Mononuclear cell (primary cell): ENCODE measurements around the gene PGM2. TPM values are rescaled to one million over a fixed set of nuclear protein-coding genes. Genes with fewer than 3 reads are reported as not detected.

Experiments used
- H3K27me3 ChIP-seq: 2 replicates; pipeline ENCODE4 v1.6.0; 2011; ENCODE audit warnings: low read length, control low read depth; ENCODE audit not compliant: insufficient read depth
- H3K4me1 ChIP-seq: 2 replicates; pipeline ENCODE4 v1.5.1; 2011; ENCODE audit warnings: mild to moderate bottlenecking, low read length, control low read depth; ENCODE audit not compliant: insufficient read depth
- H3K4me3 ChIP-seq: 2 replicates; pipeline ENCODE4 v1.5.1; 2011; ENCODE audit warnings: mild to moderate bottlenecking, low read length, moderate library complexity
- H3K9me3 ChIP-seq: 2 replicates; pipeline ENCODE4 v1.5.1; 2011; ENCODE audit warnings: low read depth, mild to moderate bottlenecking, control low read depth, low read length
- total RNA-seq: library from RNA; depleted of rRNA; stranded (reverse); fragments of >200 nt; gene quantifications from one replicate; pipeline ENCODE4 v1.2.3, GENCODE V29; 2012

The PGM2 gene
- total RNA-seq, 1 donor, result 18.6 TPM

DNA sequence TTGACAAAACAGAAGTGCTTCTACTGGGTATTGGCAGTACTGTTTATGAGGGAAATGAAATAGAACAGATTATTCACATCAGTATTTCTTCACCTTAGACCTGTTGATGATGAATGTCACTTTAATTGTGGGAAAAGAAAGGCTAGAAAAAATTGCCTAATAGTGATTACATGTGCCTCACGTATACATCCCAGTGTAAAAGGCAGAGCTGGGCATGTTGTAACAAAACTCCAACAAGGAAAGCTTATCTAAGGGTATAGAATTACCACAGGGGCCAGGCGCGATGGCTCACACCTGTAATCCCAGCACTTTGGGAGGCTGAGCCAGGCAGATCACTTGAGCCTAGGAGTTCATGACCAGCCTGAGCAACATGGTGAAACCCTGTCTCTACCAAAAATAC lies 4.2 kb downstream of the PGM2 start:
- Histone ChIP-seq H3K9me3 (no peaks in the 10 kb centered on the region), H3K4me1 (peaks cover 22% of the 10 kb centered on the region), H3K27me3 (no peaks in the 10 kb centered on the region), H3K4me3 (no peak overlapping the region)

DNA sequence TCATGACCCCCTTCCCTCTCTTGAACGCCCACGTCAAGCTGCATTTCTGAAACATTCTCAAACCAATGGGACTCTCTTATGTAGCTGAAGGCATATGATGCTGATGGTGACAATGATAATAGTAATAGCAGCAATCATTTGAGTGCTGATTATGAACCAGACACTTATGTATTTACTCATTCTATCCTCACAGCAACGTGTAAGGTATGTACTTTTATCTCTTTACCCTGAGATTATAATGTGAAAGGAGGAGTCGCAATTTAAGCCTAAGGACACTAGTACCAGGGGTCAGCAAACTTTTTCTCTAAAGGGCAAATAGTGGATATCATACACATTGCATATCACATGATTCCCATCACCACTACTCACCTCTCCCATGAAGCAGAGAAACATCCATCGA lies 8.5 kb downstream of the PGM2 start:
- no peaks in the 10 kb centered on the region for H3K27me3 ChIP-seq
- no peak overlapping the region for H3K4me3 ChIP-seq
- H3K4me1 ChIP-seq, result peaks cover 13% of the 10 kb centered on the region
- no peaks in the 10 kb centered on the region for H3K9me3 ChIP-seq

DNA sequence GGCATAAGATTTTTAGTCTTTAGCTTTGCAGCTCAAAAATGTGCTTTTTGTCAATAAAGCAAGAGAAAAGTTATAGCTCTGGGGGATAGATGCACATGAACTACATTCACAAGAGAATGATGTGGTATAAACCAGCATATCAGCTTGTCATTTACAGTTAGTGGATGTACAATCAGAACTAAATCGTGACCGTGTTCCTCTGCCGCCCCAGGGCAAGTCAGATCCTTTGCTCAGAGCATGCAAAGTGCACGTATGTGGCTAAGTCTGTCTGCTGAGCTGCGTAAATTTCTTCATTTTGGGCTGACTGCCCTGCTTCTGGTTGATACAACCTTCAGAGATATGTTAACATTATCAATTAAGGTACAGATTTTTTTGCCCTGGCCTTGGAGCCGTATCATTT lies 9.3 kb downstream of the PGM2 start:
- Histone ChIP-seq H3K9me3 (no peaks in the 10 kb centered on the region), H3K4me1 (peaks cover 13% of the 10 kb centered on the region), H3K4me3 (no peak overlapping the region), H3K27me3 (no peaks in the 10 kb centered on the region)

DNA sequence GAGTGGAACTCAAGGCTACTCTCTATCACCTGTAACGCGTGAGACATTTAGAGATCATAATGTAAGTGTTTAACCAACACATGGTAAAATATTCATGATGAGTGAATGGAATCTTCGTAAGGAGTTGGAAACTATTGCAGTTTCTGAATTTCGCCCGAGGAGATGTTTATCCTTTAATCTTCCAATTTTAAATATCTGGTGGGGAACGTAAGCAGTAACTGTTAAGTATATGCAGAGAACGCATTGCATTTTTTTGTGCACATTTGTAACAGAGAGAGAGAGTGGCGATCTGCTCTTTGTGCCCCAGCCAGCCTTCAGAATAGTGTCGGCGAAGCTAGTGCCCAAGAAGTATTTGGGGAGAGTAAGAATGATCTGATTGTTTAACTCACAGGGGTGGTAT lies 9.8 kb downstream of the PGM2 start:
- H3K27me3 ChIP-seq, result no peaks in the 10 kb centered on the region
- H3K4me1 ChIP-seq, result peaks cover 13% of the 10 kb centered on the region
- H3K4me3 ChIP-seq, result no peak overlapping the region
- no peaks in the 10 kb centered on the region for H3K9me3 ChIP-seq

DNA sequence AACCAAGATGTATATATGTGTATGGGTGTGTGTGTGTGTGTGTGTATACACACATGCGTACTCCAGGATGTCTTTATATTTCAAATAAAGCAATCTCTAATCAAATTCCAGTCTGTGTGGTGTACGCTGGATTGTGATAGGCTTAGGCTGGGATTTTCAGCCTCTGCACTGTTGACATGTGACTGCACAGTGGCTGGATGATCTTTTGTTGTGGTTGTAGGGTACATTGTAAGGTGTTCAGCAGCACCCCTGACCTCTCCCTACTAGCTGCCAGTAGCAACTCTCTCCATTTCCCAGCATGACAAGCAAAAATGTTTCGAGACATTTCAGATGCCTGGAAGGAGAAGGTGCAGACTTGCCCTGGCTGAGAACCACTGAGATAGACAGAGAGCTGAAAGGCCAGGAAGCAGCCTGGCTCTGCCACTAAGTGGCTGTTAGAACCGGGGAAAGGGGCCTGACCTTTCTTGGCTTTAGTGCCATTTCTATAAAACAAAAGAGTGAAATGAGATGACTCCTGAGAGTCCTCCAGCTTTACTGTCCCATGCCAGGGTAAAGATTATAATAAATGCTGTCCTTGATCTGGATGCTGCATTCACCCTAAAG lies 10.5 kb downstream of the PGM2 start:
- H3K4me1 ChIP-seq, result peaks cover 13% of the 10 kb centered on the region
- no peak overlapping the region for H3K4me3 ChIP-seq
- no peaks in the 10 kb centered on the region for H3K27me3 ChIP-seq
- no peaks in the 10 kb centered on the region for H3K9me3 ChIP-seq

DNA sequence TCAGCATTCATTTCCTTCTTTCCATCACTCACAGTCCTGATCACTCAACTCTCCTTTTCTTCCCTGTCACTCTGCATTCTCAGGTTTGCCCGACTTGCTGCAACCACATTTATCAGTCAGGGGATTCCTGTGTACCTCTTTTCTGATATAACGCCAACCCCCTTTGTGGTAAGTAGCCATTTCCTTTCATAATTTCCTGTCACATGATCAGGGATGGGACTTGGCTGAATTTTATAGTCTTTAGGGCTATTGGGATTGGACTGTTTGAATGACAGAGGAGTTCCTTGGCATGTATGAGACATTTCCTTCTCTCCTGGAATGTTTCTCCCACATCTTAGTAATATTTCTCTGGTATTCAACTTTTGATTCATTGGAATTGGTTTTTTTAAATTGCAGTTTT lies 11.0 kb downstream of the PGM2 start:
- H3K4me3 ChIP-seq, result no peak overlapping the region
- no peaks in the 10 kb centered on the region for H3K9me3 ChIP-seq
- peaks cover 13% of the 10 kb centered on the region for H3K4me1 ChIP-seq
- H3K27me3 ChIP-seq, result no peaks in the 10 kb centered on the region

DNA sequence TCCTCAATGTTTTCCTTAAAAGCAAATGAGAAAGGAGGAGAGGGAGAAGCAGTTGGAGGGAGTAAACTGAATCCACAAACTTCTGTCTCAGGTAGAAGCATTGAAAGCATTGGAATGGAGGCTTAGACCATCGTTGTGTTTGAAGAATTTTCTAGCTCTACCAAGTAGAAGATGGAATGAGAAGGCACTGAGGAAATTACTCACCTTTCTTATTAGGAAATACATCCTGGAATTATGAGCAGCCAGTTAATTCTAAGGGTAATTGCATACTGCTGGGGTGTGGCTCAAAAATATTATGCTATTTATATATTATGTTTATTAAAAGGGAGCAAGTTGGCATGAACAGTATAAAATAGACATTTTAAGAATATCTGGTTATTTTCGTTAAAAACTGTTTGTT lies 12.9 kb downstream of the PGM2 start:
- Histone ChIP-seq H3K4me3 (no peak overlapping the region), H3K4me1 (peaks cover 13% of the 10 kb centered on the region), H3K27me3 (no peaks in the 10 kb centered on the region), H3K9me3 (no peaks in the 10 kb centered on the region)

DNA sequence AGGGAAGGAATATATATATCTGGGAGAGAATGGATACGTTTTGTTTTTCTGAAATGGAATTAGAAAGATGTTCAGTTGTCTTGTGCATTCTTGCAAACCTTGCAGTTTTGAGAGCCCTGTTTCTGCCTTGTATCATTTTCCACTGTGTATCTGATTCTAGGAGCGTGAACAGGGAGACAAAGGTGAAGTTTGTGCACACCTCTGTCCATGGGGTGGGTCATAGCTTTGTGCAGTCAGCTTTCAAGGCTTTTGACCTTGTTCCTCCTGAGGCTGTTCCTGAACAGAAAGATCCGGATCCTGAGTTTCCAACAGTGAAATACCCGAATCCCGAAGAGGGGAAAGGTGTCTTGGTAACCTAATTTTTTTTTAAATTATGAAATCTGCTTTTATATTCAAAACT lies 17.7 kb downstream of the PGM2 start:
- H3K4me1 ChIP-seq, result no peaks in the 10 kb centered on the region
- no peaks in the 10 kb centered on the region for H3K27me3 ChIP-seq
- H3K9me3 ChIP-seq, result no peaks in the 10 kb centered on the region
- no peak overlapping the region for H3K4me3 ChIP-seq

DNA sequence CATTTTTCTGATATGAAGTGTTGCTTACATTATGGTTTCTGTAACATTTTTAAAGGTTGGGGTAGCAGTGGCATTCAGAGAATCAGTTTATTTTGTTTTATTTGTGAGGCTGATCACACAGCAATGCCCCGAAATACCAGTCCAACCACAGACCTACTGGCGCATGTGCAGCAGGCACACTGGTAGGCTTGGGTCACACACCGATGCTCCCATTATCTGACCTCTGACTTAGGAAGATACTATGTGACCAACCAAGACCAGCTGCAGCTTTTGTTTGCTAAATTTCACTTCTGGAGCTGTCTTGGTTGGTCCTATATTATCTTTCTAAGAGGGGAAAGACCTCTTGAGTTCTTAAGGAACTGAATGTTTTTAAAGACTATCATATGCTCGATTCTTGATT lies 18.7 kb downstream of the PGM2 start:
- no peaks in the 10 kb centered on the region for H3K27me3 ChIP-seq
- H3K9me3 ChIP-seq, result no peaks in the 10 kb centered on the region
- H3K4me1 ChIP-seq, result no peaks in the 10 kb centered on the region
- no peak overlapping the region for H3K4me3 ChIP-seq

DNA sequence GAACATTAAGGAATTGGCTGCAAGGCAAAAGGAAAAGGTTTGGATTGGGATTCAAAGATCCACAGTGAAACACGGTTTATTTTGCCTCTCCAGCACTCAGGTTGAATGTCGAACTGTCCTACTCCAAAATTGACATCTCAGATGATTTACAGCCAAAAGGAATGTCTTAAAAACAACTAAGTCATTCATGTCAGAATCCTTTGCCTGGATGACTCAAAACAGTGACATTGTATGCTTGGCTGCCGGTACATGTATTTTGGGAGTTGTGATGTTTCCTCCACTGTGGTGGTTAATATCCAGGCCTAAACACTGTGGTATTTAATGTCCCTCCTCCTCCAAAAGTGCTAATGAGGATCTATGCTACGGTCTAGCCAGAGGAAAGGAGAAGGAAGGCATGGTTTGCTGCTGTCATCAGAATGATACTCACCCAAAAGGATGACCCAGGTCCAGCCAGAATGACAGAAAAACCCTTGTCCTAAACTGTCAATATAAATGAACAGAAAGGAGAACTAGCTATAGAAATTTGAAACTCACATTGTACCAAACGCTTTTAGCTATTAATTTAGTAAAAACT lies 20.9 kb downstream of the PGM2 start:
- H3K27me3 ChIP-seq, result no peaks in the 10 kb centered on the region

DNA sequence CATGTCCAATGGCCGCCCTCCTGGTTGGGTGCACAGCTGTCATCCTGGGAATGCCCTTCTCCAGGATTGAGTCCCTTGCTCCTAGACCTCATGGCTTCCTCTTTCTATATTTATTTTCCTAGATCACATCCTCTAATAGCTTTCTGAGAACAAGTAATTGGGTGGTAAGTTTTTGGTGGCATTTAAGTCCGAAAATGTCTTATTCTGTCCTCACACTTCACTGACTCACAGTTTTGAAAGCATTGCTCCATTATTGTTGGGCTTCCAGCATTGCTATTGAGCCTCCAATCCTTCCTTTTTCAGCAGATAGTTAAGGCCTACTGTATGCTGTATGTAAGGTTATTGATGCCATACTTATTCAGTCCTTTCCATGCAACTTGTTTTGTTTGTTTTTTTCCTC lies 25.9 kb downstream of the PGM2 start:
- H3K27me3 ChIP-seq, result no peaks in the 10 kb centered on the region
- H3K4me3 ChIP-seq, result no peak overlapping the region
- H3K9me3 ChIP-seq, result no peaks in the 10 kb centered on the region
- H3K4me1 ChIP-seq, result peaks cover 30% of the 10 kb centered on the region

More for the DNA sequence above, 20.9 kb downstream of the PGM2 start:
- Histone ChIP-seq H3K4me3 (no peak overlapping the region), H3K9me3 (no peaks in the 10 kb centered on the region), H3K4me1 (peaks cover 14% of the 10 kb centered on the region)

DNA sequence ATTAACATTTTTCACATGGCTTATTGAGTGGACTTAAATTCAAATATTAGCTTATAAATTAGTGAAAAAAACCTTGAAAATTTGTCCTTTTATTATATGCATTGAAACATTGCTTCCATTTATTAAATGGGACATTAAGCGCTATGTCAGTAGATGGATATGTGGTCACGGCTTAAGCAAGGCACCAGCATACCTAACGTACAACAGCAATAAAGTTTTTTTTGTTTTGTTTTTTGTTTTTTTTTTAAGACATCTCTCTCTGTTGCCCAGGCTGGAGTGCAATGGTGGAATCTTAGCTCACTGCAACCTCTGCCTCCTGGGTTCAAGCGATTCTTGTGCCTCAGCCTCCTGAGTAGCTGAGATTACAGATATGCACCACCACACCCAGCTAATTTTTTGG lies 31.6 kb downstream of the PGM2 start:
- H3K9me3 ChIP-seq, result no peaks in the 10 kb centered on the region
- peaks cover 15% of the 10 kb centered on the region for H3K4me1 ChIP-seq
- no peaks in the 10 kb centered on the region for H3K27me3 ChIP-seq
- H3K4me3 ChIP-seq, result no peak overlapping the region

DNA sequence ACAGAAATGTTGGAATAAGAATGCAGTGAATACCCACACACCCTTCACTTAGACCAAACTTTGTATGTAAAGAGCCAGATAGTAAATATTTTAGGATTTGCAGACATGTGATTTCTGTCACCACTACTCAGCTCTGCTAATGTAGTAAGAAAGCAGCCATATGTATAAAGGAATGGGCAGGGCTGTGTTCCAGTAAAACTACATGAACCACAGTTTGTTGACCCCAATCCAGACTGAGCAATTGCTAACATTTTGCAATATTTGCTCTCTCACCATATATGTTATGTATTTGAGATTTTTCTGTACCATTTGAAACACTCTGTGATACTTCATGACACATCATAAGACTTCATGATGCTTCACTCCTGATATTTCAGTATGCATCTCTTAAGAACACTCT lies 32.4 kb downstream of the PGM2 start:
- no peak overlapping the region for H3K4me3 ChIP-seq
- H3K9me3 ChIP-seq, result no peaks in the 10 kb centered on the region
- no peaks in the 10 kb centered on the region for H3K27me3 ChIP-seq
- peaks cover 19% of the 10 kb centered on the region for H3K4me1 ChIP-seq

DNA sequence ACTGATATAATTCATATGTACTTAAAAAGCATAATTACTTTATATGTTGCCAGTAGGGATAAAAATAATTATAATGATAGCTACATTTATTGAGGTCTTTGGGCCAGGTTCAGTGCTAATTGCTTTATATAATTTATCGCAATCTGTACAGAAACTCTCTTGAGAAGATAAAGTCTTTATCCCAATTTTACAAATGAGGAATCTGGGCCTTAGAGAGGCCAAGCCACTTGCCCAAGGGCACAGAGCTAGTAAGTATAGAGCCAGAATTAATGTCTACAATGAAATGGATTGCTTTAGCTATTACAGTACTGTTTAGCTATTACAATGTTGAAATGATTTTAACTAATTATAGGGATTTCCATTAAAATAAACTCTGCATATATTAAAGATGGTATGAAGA lies 33.8 kb downstream of the PGM2 start:
- no peak overlapping the region for H3K4me3 ChIP-seq
- H3K4me1 ChIP-seq, result peaks cover 29% of the 10 kb centered on the region
- no peaks in the 10 kb centered on the region for H3K27me3 ChIP-seq
- no peaks in the 10 kb centered on the region for H3K9me3 ChIP-seq

DNA sequence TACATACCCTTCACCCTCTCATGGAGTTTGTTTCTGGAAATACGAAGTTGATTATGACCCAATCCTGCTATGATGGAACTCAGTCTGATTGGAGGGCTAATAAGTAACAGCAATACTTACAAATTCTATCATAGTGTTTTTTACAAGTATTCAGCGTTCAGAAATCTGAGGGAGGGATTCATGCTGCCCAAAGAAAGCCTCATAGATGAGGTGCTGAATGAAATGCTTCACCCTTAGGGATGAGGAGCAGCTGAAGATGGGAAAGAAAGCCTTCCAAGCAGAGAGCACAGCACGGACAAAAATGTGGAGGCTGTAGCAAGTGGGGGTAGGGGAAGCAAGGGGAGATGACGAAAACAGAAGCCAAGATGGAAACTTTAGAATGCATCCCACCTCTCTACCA lies 36.5 kb downstream of the PGM2 start:
- Histone ChIP-seq H3K4me1 (peaks cover 45% of the 10 kb centered on the region), H3K27me3 (no peaks in the 10 kb centered on the region), H3K9me3 (no peaks in the 10 kb centered on the region), H3K4me3 (no peak overlapping the region)

DNA sequence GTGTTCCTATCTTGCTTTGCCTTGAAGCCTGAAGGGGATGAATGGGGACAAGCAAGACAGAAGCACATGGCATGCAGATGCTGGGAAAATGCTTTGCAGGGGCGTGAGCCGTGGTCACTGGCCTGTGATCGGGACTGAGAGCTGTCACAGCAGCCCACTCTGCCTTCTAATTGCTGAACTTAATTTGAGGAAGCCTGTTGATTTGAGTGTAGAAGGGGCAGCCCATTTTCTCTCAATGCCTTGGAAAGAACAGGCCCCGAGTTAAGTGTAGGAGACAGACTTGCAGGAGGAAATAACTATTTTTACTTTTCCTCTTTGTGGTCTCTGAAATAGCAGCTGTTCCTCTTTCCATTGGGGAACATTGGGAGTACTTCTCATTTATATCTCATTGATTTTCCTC lies 38.3 kb downstream of the PGM2 start:
- H3K4me3 ChIP-seq, result no peak overlapping the region
- H3K27me3 ChIP-seq, result no peaks in the 10 kb centered on the region
- no peaks in the 10 kb centered on the region for H3K9me3 ChIP-seq
- peaks cover 45% of the 10 kb centered on the region for H3K4me1 ChIP-seq
